PFSK-1 (cell line): ENCODE results near the gene ARSG.

Source experiments
- FOXP2 ChIP-seq: optimal IDR thresholded peaks from 2 replicates; pipeline ENCODE3; 2011; ENCODE audit warnings: borderline replicate concordance, control low read depth, inconsistent platforms; ENCODE audit not compliant: insufficient read depth; ENCODE audit errors: extremely low read length, extremely low read depth
- POLR2AphosphoS5 ChIP-seq: IDR thresholded peaks from 2 replicates; pipeline ENCODE4 v1.6.1; 2012; ENCODE audit warnings: low read depth, mild to moderate bottlenecking, control low read depth, low read length, moderate library complexity
- REST ChIP-seq, 2 experiments: IDR thresholded peaks; 2 replicates each; pipeline versions ENCODE4 v1.6.1 to v1.8.0; 2011 to 2012; ENCODE audit warnings: low read depth in 2 of 2, low read length in 2 of 2, control low read depth in 1 of 2, inconsistent platforms in 1 of 2, mild to moderate bottlenecking in 1 of 2, moderate library complexity in 1 of 2; ENCODE audit not compliant: insufficient read depth in 1 of 2
- SIN3A ChIP-seq: IDR thresholded peaks from 2 replicates; pipeline ENCODE4 v1.6.1; 2012; ENCODE audit warnings: mild to moderate bottlenecking, low read length, moderate library complexity, borderline replicate concordance; ENCODE audit not compliant: insufficient read depth
- TAF1 ChIP-seq: IDR thresholded peaks from 2 replicates; pipeline ENCODE4 v1.6.1; 2012; ENCODE audit warnings: low read length, control low read depth, borderline replicate concordance; ENCODE audit not compliant: insufficient read depth

The ARSG gene

GRCh38 chr17:68403122-68403521, 111.8 kb downstream of the ARSG start:
- TF ChIP-seq REST (IDR thresholded peaks at IDR 0.05; ENCODE audit: insufficient read depth in 1 of 2, low read depth in 2 of 2, low read length in 2 of 2) (no peak), SIN3A (no peak), TAF1 (no peak), POLR2AphosphoS5 (no peak), FOXP2 (no peak)

GRCh38 chr17:68417317-68417716, 126.0 kb downstream of the ARSG start:
- TF ChIP-seq REST (IDR thresholded peaks at IDR 0.05; ENCODE audit: insufficient read depth in 1 of 2, low read depth in 2 of 2, low read length in 2 of 2): no peak
- TF ChIP-seq TAF1: no peak
- no peak for TF ChIP-seq POLR2AphosphoS5
- TF ChIP-seq FOXP2: no peak
- no peak for TF ChIP-seq SIN3A

DNA sequence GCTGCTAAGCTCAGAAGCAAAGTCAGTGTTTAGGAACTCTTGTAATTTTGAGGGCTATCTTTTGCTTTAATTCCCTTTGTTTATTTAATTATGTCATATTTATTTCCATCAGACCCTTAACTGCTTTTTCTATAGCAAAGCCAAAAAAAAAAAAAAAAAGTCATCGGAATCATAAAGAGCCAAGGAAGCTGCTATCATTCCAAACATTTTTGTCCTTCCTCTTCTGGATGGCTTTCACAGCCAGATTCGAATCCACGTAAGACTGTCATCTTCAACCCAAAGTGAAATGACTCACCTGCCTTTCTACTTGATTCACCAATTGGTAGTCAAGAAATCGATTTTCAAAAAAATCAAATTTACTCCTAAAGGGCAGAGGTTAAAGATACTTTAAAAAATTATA, 127.6 kb downstream of the ARSG start:
- TF ChIP-seq TAF1: no peak
- no peak for TF ChIP-seq REST (IDR thresholded peaks at IDR 0.05; ENCODE audit: insufficient read depth in 1 of 2, low read depth in 2 of 2, low read length in 2 of 2)
- TF ChIP-seq FOXP2: no peak
- TF ChIP-seq SIN3A: no peak
- no peak for TF ChIP-seq POLR2AphosphoS5

- TF ChIP-seq POLR2AphosphoS5: no peak
- no peak for TF ChIP-seq SIN3A
- TF ChIP-seq REST (IDR thresholded peaks at IDR 0.05; ENCODE audit: insufficient read depth in 1 of 2, low read depth in 2 of 2, low read length in 2 of 2): no peak
- no peak for TF ChIP-seq FOXP2
- TF ChIP-seq TAF1: no peak
Observed at GRCh38 chr17:68420065-68420464, 128.8 kb downstream of the ARSG start.

- TF ChIP-seq REST (IDR thresholded peaks at IDR 0.05; ENCODE audit: insufficient read depth in 1 of 2, low read depth in 2 of 2, low read length in 2 of 2): no peak
Observed at GRCh38 chr17:68421486-68421885, 130.2 kb downstream of the ARSG start.
